ENCODE measurements around the gene MND1.

MND1 gene

GRCh38 chr4:153346563-153346962 lies 2.1 kb downstream of the MND1 start:
- DNase-seq (ENCODE audit: low read depth in 2 of 2), result no peak

GRCh38 chr4:153347117-153347516 lies 2.6 kb downstream of the MND1 start:
- no peak for DNase-seq (ENCODE audit: low read depth in 2 of 2)

- DNase-seq (ENCODE audit: low read depth in 2 of 2), result no peak
Measured at GRCh38 chr4:153348006-153348405, 3.5 kb downstream of the MND1 start.

GRCh38 chr4:153349206-153349805 lies 4.8 kb downstream of the MND1 start:
- no peak for DNase-seq (ENCODE audit: low read depth in 2 of 2)

GRCh38 chr4:153362184-153362583 lies 17.7 kb downstream of the MND1 start:
- no peak for DNase-seq (ENCODE audit: low read depth in 2 of 2)

GRCh38 chr4:153364061-153364460 lies 19.6 kb downstream of the MND1 start:
- DNase-seq (ENCODE audit: low read depth in 2 of 2), result no peak

GRCh38 chr4:153365003-153365402 lies 20.5 kb downstream of the MND1 start:
- DNase-seq (ENCODE audit: low read depth in 2 of 2), result no peak

- DNase-seq (ENCODE audit: low read depth in 2 of 2), result no peak
Measured at GRCh38 chr4:153366486-153366885, 22.0 kb downstream of the MND1 start.

GRCh38 chr4:153367092-153367491 lies 22.6 kb downstream of the MND1 start:
- no peak for DNase-seq (ENCODE audit: low read depth in 2 of 2)

GRCh38 chr4:153369021-153369420 lies 24.5 kb downstream of the MND1 start:
- DNase-seq (ENCODE audit: low read depth in 2 of 2), result no peak

GRCh38 chr4:153371701-153372234 lies 27.3 kb downstream of the MND1 start:
- DNase-seq (ENCODE audit: low read depth in 2 of 2), result no peak

GRCh38 chr4:153372967-153373562 lies 28.6 kb downstream of the MND1 start:
- no peak for DNase-seq (ENCODE audit: low read depth in 2 of 2)

GRCh38 chr4:153374442-153374841 lies 30.0 kb downstream of the MND1 start:
- DNase-seq (ENCODE audit: low read depth in 2 of 2), result no peak

- DNase-seq (ENCODE audit: low read depth in 2 of 2), result no peak
Measured at GRCh38 chr4:153375303-153375702, 30.8 kb downstream of the MND1 start.

GRCh38 chr4:153383131-153383530 lies 38.6 kb downstream of the MND1 start:
- DNase-seq (ENCODE audit: low read depth in 2 of 2), result no peak

GRCh38 chr4:153384160-153384559 lies 39.7 kb downstream of the MND1 start:
- no peak for DNase-seq (ENCODE audit: low read depth in 2 of 2)

GRCh38 chr4:153385784-153386183 lies 41.3 kb downstream of the MND1 start:
- DNase-seq (ENCODE audit: low read depth in 2 of 2), result no peak

- no peak for DNase-seq (ENCODE audit: low read depth in 2 of 2)
Measured at GRCh38 chr4:153387981-153388380, 43.5 kb downstream of the MND1 start.

- no peak for DNase-seq (ENCODE audit: low read depth in 2 of 2)
Measured at GRCh38 chr4:153393397-153393796, 48.9 kb downstream of the MND1 start.

- no peak for DNase-seq (ENCODE audit: low read depth in 2 of 2)
Measured at GRCh38 chr4:153394945-153395344, 50.5 kb downstream of the MND1 start.

- DNase-seq (ENCODE audit: low read depth in 2 of 2), result no peak
Measured at GRCh38 chr4:153398713-153399112, 54.2 kb downstream of the MND1 start.

- no peak for DNase-seq (ENCODE audit: low read depth in 2 of 2)
Measured at GRCh38 chr4:153399358-153399757, 54.9 kb downstream of the MND1 start.

- no peak for DNase-seq (ENCODE audit: low read depth in 2 of 2)
Measured at GRCh38 chr4:153401501-153401900, 57.0 kb downstream of the MND1 start.

GRCh38 chr4:153402366-153402765 lies 57.9 kb downstream of the MND1 start:
- DNase-seq (ENCODE audit: low read depth in 2 of 2), result no peak

Data from stimulated activated CD8-positive, alpha-beta memory T cell treated with anti-CD3 and anti-CD28 coated beads, Interleukin-7, amount 100 ng/mL, for 4 hours (primary cell).